Panc1 (cell line): Measurements from ENCODE around the gene JPH3.

Experiments
- POLR2AphosphoS5 ChIP-seq: IDR thresholded peaks from 2 replicates; pipeline ENCODE4 v1.6.1; 2012; ENCODE audit warnings: mild to moderate bottlenecking, low read depth, low read length, moderate library complexity
- REST ChIP-seq, 2 experiments: IDR thresholded peaks; 2 replicates each; pipeline ENCODE4 v1.6.1; 2011 to 2012; ENCODE audit warnings: low read depth in 2 of 2, control low read depth in 1 of 2, low read length in 1 of 2, mild to moderate bottlenecking in 1 of 2, moderate library complexity in 1 of 2; ENCODE audit not compliant: insufficient read depth in 1 of 2
- SIN3A ChIP-seq: IDR thresholded peaks from 2 replicates; pipeline ENCODE4 v1.6.1; 2012; ENCODE audit warnings: low read depth, mild to moderate bottlenecking, low read length, moderate library complexity, borderline replicate concordance; ENCODE audit not compliant: insufficient read depth
- TCF7L2 ChIP-seq: IDR thresholded peaks from 2 replicates; pipeline ENCODE4 v1.6.1; 2011; ENCODE audit warnings: mild to moderate bottlenecking, low read depth, low read length, inconsistent platforms
- TF ChIP-seq, protein P1 (sequence below): fragments of 450-650 bp; IDR thresholded peaks from 2 replicates; pipeline ENCODE4 v1.5.1; 2017; ENCODE audit warnings: mild to moderate bottlenecking

DNA sequence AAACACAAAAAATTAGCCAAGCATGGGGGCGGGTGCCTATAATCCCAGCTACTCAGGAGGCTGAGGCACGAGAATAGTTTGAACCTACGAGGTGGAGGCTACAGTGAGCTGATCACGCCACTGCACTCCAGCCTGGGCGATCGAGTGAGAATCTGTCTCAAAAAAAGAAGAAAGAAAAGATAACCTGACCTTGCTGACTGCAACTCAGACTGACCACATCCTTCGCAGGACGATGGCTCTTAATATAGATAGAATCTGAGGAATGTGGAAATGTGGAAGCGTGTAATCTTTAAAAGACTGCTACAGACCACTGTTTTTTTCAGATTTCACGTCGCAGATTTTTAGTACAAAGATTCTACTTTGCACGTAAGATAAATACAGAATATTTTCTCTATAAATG is 125.7 kb downstream of the JPH3 start:
- TF ChIP-seq, protein P1, sequence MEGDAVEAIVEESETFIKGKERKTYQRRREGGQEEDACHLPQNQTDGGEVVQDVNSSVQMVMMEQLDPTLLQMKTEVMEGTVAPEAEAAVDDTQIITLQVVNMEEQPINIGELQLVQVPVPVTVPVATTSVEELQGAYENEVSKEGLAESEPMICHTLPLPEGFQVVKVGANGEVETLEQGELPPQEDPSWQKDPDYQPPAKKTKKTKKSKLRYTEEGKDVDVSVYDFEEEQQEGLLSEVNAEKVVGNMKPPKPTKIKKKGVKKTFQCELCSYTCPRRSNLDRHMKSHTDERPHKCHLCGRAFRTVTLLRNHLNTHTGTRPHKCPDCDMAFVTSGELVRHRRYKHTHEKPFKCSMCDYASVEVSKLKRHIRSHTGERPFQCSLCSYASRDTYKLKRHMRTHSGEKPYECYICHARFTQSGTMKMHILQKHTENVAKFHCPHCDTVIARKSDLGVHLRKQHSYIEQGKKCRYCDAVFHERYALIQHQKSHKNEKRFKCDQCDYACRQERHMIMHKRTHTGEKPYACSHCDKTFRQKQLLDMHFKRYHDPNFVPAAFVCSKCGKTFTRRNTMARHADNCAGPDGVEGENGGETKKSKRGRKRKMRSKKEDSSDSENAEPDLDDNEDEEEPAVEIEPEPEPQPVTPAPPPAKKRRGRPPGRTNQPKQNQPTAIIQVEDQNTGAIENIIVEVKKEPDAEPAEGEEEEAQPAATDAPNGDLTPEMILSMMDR, result no peak
- TF ChIP-seq SIN3A (no peak), POLR2AphosphoS5 (no peak), REST (IDR thresholded peaks at IDR 0.05; ENCODE audit: insufficient read depth in 1 of 2, low read depth in 2 of 2, low read length in 1 of 2) (no peak), TCF7L2 (no peak)
